PFSK-1 (cell line): ENCODE results near the gene PRDM11.

ENCODE experiments used
- FOXP2 ChIP-seq: optimal IDR thresholded peaks from 2 replicates; pipeline ENCODE3; 2011; ENCODE audit warnings: borderline replicate concordance, control low read depth, inconsistent platforms; ENCODE audit not compliant: insufficient read depth; ENCODE audit errors: extremely low read length, extremely low read depth
- POLR2AphosphoS5 ChIP-seq: IDR thresholded peaks from 2 replicates; pipeline ENCODE4 v1.6.1; 2012; ENCODE audit warnings: low read depth, mild to moderate bottlenecking, control low read depth, low read length, moderate library complexity
- REST ChIP-seq, 2 experiments: IDR thresholded peaks; 2 replicates each; pipeline versions ENCODE4 v1.6.1 to v1.8.0; 2011 to 2012; ENCODE audit warnings: low read depth in 2 of 2, low read length in 2 of 2, control low read depth in 1 of 2, inconsistent platforms in 1 of 2, mild to moderate bottlenecking in 1 of 2, moderate library complexity in 1 of 2; ENCODE audit not compliant: insufficient read depth in 1 of 2
- SIN3A ChIP-seq: IDR thresholded peaks from 2 replicates; pipeline ENCODE4 v1.6.1; 2012; ENCODE audit warnings: mild to moderate bottlenecking, low read length, moderate library complexity, borderline replicate concordance; ENCODE audit not compliant: insufficient read depth
- TAF1 ChIP-seq: IDR thresholded peaks from 2 replicates; pipeline ENCODE4 v1.6.1; 2012; ENCODE audit warnings: low read length, control low read depth, borderline replicate concordance; ENCODE audit not compliant: insufficient read depth

PRDM11 gene

GRCh38 chr11:45233121-45233803, 86.8 kb downstream of the PRDM11 start:
- TF ChIP-seq SIN3A, result no peak
- no peak for TF ChIP-seq FOXP2
- TF ChIP-seq POLR2AphosphoS5, result no peak
- TF ChIP-seq REST (IDR thresholded peaks at IDR 0.05; ENCODE audit: insufficient read depth in 1 of 2, low read depth in 2 of 2, low read length in 2 of 2), result no peak
- TF ChIP-seq TAF1, result no peak

GRCh38 chr11:45233804-45234170, 87.3 kb downstream of the PRDM11 start:
- TF ChIP-seq POLR2AphosphoS5 (no peak), REST (IDR thresholded peaks at IDR 0.05; ENCODE audit: insufficient read depth in 1 of 2, low read depth in 2 of 2, low read length in 2 of 2) (no peak), SIN3A (no peak), TAF1 (no peak), FOXP2 (no peak)

GRCh38 chr11:45234306-45235006, 88.0 kb downstream of the PRDM11 start:
- TF ChIP-seq REST (IDR thresholded peaks at IDR 0.05; ENCODE audit: insufficient read depth in 1 of 2, low read depth in 2 of 2, low read length in 2 of 2), result no peak
- TF ChIP-seq TAF1, result no peak
- no peak for TF ChIP-seq SIN3A
- no peak for TF ChIP-seq FOXP2
- TF ChIP-seq POLR2AphosphoS5, result no peak

- TF ChIP-seq FOXP2, result no peak
- TF ChIP-seq REST (IDR thresholded peaks at IDR 0.05; ENCODE audit: insufficient read depth in 1 of 2, low read depth in 2 of 2, low read length in 2 of 2), result no peak
- TF ChIP-seq TAF1, result no peak
- no peak for TF ChIP-seq SIN3A
- TF ChIP-seq POLR2AphosphoS5, result no peak
Observed at GRCh38 chr11:45237711-45238315, 91.4 kb downstream of the PRDM11 start.
